Type B pancreatic cell (in vitro differentiated cells): ENCODE data around the gene ICE2. TPM values are rescaled to one million over a fixed set of nuclear protein-coding genes. Genes with fewer than 3 reads are reported as not detected.
A peak's percentile ranks its signal among the peaks of the same experiment; 100 is the strongest.

ENCODE experiments used
- DNase-seq: peaks from one replicate; pipeline ENCODE4 v3.0.0; 2021; ENCODE audit warnings: mixed read lengths; ENCODE audit not compliant: unreplicated experiment; ENCODE audit errors: extremely low spot score
- H3K27ac Mint-ChIP-seq: 2 replicates; pipeline ENCODE4 v1.8.0; 2021; ENCODE audit warnings: mild to moderate bottlenecking, mixed read lengths
- H3K27me3 Mint-ChIP-seq: 2 replicates; pipeline ENCODE4 v1.8.0; 2021; ENCODE audit warnings: mixed read lengths
- H3K36me3 Mint-ChIP-seq: 2 replicates; pipeline ENCODE4 v1.8.0; 2021; ENCODE audit warnings: mixed read lengths
- H3K4me1 Mint-ChIP-seq: one replicate; pipeline ENCODE4 v1.8.0; 2021; ENCODE audit warnings: mixed read lengths; ENCODE audit not compliant: unreplicated experiment
- H3K4me3 Mint-ChIP-seq: 2 replicates; pipeline ENCODE4 v1.8.0; 2021; ENCODE audit warnings: mild to moderate bottlenecking, mixed read lengths
- H3K9me3 Mint-ChIP-seq: 2 replicates; pipeline ENCODE4 v1.8.0; 2021; ENCODE audit warnings: mixed read lengths
- total RNA-seq: library from RNA; stranded (reverse); gene quantifications from 2 replicates; pipeline ENCODE4 v1.2.1, GENCODE V29; 2021; ENCODE audit warnings: low replicate concordance
- TF ChIP-seq, protein P1 (sequence below): fragments of 200-600 bp; sonication (generic); conservative IDR thresholded peaks from 2 replicates; pipeline ENCODE4 v1.5.0; 2021; ENCODE audit warnings: antibody characterized with exemption, mild to moderate bottlenecking

Gene ICE2
- total RNA-seq, 1 donor from 2014 or later: 67.1 TPM

DNA sequence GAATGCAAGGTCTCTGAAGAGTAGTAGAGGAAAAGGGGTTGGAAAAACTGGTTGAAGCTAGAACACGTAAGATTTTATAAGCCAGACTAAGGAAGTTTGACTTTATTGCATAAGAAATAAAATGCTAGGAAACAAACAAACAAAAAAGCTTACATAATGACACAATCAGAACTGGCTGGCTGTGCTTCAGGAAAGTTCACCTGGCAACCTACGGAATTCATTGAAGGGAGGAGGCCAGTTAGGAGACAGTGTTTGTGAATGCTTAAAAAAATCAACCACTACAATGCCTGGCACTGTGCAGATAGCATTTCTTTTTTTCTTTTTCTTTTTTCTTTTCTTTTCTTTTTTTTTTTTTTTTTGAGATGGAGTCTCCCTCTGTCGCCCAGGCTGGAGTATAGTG lies 1.9 kb upstream of the ICE2 start:
- Mint-ChIP-seq H3K36me3 (peaks cover 6% of the 10 kb centered on the region), H3K27ac (peak overlapping the region; percentile 40), H3K9me3 (no peaks in the 10 kb centered on the region), H3K27me3 (no peaks in the 10 kb centered on the region), H3K4me3 (no peak overlapping the region), H3K4me1 (peaks cover 33% of the 10 kb centered on the region)
- no peak for DNase-seq
- TF ChIP-seq, protein P1, sequence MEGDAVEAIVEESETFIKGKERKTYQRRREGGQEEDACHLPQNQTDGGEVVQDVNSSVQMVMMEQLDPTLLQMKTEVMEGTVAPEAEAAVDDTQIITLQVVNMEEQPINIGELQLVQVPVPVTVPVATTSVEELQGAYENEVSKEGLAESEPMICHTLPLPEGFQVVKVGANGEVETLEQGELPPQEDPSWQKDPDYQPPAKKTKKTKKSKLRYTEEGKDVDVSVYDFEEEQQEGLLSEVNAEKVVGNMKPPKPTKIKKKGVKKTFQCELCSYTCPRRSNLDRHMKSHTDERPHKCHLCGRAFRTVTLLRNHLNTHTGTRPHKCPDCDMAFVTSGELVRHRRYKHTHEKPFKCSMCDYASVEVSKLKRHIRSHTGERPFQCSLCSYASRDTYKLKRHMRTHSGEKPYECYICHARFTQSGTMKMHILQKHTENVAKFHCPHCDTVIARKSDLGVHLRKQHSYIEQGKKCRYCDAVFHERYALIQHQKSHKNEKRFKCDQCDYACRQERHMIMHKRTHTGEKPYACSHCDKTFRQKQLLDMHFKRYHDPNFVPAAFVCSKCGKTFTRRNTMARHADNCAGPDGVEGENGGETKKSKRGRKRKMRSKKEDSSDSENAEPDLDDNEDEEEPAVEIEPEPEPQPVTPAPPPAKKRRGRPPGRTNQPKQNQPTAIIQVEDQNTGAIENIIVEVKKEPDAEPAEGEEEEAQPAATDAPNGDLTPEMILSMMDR: no peak

DNA sequence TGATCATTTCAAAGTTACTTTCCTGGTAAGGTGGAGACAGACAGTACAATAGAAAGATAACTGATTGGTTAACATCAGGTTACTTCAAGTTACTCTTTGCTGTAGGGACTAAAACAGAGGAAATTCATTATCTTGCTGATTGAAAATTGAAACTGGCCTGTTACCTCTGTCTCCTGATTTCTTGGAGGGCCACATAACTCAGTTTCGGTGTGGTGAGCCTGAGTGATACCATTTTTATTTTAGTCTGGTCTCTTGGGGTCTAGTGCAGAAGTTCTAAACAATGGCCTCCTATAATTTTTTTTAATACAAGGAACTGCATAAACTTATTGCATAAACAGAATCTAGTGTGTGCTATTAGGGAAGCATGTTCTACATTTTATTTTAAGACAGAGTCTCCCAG lies 1.2 kb upstream of the ICE2 start:
- Mint-ChIP-seq H3K27ac (peak overlapping the region; percentile 99), H3K4me1 (peaks cover 33% of the 10 kb centered on the region), H3K4me3 (peak overlapping the region; percentile 100), H3K9me3 (no peaks in the 10 kb centered on the region), H3K36me3 (peaks cover 6% of the 10 kb centered on the region), H3K27me3 (no peaks in the 10 kb centered on the region)
- no peak for DNase-seq
- TF ChIP-seq, protein P1: no peak

DNA sequence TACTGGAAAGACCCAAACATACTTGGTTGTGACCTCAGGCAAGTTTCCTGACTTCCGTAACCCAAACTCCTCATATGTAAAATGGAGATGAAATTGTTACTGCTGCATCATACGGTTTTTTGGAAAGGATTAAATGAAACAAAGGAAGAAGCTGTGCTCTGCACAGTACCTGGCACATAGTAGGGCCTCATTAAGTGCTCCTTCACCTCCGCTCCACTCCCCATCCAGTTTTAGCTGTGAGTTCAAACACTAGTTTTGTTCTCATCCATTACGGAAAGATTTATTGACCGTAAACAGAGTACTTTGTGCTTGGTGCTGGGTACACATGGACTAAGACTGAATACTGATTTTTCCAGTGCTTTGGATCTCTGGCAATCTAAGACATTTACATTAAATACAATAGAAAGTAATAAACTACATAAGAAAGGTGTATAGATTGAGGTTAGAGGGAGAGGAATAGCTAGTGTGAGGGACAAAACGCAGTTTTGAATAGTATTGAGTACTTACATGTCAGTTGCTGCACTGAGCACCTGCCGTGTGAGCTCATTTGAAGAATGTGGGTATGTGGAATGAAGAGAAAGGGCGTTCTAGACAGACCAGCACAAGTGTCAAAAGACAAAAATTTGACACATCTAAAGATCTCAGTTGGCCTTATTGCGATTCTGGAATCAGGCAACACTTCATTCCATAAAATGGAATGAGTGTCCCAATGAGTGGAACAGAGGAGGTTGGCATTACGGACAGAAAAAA lies 594 bp upstream of the ICE2 start:
- Mint-ChIP-seq H3K4me3 (peak overlapping the region; percentile 100), H3K4me1 (peaks cover 33% of the 10 kb centered on the region), H3K9me3 (no peaks in the 10 kb centered on the region), H3K27ac (peak overlapping the region; percentile 99), H3K27me3 (no peaks in the 10 kb centered on the region), H3K36me3 (peaks cover 6% of the 10 kb centered on the region)
- no peak for DNase-seq
- TF ChIP-seq, protein P1: no peak

DNA sequence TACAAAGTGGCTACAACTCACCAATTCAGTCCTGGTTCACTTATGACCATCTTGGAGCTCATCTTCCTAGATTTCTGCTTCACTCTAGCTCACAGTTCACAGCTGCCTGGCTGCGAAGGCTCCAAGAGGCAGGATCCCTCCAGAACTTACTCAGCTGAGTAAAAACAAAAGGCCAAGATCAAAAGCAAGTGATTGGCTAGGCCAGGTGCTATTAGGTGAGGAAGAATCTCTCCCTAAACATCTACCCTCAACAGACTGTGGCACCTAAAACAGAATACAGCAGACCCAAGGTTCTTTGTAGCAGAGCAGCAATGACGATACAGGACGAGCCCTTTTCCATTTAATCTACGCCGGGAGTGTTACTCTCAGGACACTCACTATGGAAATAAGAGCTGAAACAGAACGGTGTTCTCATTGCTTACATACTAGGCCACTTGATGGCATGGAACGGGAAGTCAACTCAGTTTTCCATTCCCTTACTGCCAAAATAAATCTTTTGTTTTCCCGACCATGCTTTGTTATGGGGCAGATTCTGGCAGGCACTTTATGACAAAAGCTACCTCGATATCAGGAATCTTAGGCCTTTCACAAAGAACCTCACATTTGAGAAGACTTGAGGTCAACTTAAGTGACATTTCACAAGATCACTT lies 901 bp downstream of the ICE2 start:
- Mint-ChIP-seq H3K27ac (peak overlapping the region; percentile 99), H3K27me3 (no peaks in the 10 kb centered on the region), H3K4me3 (peak overlapping the region; percentile 100), H3K4me1 (peaks cover 33% of the 10 kb centered on the region), H3K36me3 (peaks cover 8% of the 10 kb centered on the region), H3K9me3 (no peaks in the 10 kb centered on the region)
- TF ChIP-seq, protein P1: peak; percentile 7
- DNase-seq: no peak

DNA sequence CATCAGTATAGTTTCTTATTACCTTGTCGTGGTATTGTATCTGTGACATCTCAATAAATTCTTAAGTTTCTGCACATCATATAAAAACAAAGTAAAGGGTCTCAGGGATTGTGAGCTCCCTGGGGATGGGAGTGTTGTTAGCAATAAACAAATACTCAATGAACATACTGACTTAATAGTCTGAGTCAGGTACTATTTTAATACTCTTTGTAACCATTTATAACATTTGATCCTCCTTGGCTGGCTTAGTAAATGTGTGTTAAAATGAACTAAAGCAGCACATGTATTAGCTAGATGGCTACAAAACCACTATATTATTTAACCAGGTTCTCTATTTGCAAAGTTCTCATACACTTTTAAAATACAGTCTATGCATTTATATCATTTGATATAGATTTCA lies 1.8 kb downstream of the ICE2 start:
- no peaks in the 10 kb centered on the region for H3K9me3 Mint-ChIP-seq
- TF ChIP-seq, protein P1: no peak
- DNase-seq: no peak
- H3K4me1 Mint-ChIP-seq: peaks cover 33% of the 10 kb centered on the region
- H3K27me3 Mint-ChIP-seq: no peaks in the 10 kb centered on the region
- H3K27ac Mint-ChIP-seq: peak overlapping the region; percentile 99
- H3K4me3 Mint-ChIP-seq: peak overlapping the region; percentile 100
- H3K36me3 Mint-ChIP-seq: peaks cover 10% of the 10 kb centered on the region
